GM12801 (cell line): ENCODE results near the gene KIF6.

Experiments used
- TF ChIP-seq, protein P1 (sequence below): IDR thresholded peaks from one replicate; pipeline ENCODE4 v1.5.1; 2011; ENCODE audit warnings: control low read depth; ENCODE audit not compliant: insufficient read length; ENCODE audit errors: extremely low read depth

KIF6 gene

DNA sequence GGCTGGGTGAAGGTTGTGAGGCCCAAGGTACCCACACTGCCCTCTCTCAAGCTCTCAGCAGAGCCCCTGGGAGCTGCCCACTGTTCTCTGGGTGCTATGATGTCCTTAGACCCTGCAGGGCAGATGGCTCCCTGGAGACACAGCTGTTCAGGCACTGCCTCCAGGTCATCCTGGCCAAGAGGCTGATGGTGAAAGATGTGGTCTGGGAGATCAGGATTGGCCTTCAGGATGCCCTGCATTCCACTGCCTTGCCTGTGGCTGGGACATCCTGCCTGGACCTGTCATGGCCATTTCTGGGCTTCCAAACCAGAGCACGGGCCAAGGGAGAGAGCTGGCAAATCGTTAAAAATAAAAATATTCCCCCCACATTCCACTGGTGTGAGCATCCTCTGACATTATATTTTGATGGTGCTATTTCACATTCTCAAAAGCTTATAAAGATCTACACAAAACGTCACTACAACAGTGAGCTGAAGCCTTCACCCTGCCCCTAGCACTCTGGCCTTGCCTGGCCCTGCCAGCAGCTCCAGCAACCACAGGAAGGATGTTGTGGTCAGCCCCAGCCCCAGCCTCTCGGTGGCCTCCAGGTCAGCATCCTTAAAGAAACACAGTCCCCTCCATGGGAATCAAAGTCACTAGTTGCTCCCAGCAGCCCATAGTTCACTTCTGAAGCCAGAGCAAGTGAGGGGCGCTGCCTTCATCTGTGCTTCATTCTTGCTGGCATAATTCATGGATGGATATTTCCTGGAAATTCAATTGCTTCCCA is 389.2 kb downstream of the KIF6 start:
- TF ChIP-seq, protein P1, sequence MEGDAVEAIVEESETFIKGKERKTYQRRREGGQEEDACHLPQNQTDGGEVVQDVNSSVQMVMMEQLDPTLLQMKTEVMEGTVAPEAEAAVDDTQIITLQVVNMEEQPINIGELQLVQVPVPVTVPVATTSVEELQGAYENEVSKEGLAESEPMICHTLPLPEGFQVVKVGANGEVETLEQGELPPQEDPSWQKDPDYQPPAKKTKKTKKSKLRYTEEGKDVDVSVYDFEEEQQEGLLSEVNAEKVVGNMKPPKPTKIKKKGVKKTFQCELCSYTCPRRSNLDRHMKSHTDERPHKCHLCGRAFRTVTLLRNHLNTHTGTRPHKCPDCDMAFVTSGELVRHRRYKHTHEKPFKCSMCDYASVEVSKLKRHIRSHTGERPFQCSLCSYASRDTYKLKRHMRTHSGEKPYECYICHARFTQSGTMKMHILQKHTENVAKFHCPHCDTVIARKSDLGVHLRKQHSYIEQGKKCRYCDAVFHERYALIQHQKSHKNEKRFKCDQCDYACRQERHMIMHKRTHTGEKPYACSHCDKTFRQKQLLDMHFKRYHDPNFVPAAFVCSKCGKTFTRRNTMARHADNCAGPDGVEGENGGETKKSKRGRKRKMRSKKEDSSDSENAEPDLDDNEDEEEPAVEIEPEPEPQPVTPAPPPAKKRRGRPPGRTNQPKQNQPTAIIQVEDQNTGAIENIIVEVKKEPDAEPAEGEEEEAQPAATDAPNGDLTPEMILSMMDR = no peak

DNA sequence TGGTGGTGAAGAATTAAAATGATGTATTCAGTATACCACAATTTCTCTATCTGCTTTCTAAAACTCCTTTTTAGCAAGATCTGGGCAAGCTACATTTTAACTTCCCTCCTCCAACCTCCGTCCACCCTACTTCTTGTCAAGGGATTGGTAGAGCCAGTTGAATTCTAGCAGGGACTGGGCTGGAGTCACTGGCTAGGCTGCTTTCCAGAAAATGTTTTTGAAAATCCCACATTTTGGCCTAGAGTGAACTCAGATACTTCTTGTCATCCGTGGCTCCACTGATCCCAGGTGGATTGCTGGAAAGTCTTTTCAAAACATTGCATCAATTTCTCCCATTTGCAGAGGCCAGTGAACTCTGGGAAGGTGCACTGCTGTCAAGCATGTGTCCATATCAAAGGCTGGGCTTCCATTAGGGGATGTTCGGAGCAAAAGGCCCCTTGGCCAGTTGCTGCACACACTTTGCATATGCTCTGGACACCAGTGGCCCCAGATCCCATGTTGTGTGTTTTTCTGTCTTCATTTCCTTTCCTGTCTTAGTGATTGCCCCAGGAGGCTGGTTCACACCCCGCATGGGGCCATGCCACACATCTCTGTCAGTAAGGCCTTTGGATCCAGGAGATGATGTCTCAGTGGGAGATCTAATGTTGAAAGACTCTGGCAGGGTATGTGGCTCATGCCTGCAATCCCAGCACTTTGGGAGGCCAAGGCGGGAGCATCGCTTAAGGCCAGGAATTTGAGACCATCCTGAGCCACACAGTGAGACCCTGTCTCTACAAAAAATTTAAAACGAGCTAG is 391.4 kb downstream of the KIF6 start:
- TF ChIP-seq, protein P1 = no peak

DNA sequence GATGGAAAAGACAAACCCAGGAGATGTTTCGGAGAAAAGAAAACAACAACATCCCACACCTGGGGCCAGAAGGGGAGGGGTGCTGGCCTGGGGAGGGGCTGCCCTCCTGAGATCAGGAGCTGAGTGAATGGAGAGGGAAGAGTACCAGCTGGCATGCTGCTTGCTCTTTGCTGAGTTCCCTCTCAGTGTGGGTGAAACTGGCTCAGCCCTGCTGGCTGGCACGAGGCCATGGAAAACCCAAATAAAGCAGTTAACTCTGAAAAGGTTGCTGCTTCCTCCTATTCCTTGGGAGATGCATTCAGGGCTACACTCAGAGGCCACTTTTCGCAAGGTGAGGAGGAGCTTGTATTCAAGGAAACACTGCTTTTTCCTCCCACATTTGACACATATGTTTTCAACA is 394.7 kb downstream of the KIF6 start:
- TF ChIP-seq, protein P1 = no peak

DNA sequence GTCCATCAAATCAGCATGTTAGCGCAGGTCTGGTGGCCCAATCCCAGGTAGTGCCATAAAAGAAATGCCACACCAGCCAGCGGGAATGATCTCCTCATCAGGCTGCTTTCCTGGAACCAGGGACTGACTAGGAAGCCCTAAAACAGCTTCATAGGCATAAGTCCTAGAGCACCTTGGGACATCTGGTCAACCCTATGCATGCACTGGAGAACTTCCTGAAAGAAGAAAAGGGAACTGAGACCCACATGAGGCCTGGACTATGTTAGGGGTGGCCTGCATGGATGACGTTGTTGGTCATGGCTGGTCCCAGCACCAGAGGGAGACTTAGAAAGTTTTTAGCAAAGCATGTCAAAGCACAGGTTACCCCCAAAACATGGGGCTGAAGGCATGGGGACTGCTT is 395.2 kb downstream of the KIF6 start:
- TF ChIP-seq, protein P1 = no peak

DNA sequence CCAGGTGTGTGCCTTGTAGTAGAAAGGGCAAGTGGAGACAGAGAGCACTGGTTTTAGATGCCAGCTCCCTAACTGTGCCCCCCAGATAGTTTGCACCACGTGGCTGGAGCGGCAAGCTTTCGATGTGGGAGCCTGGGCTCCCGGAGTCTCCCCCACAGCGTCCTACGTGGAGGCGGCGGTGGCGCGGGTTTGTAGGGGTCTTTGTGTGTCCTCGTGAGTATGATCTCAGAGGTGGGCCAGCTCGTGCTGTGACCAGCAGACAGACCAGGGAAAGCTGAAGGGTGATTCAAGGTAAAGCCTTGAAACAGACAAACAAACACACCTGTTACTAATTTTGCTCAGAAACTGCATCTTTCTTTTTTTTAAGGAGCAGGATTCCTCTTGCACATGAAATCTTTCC is 397.1 kb downstream of the KIF6 start:
- TF ChIP-seq, protein P1 = no peak

DNA sequence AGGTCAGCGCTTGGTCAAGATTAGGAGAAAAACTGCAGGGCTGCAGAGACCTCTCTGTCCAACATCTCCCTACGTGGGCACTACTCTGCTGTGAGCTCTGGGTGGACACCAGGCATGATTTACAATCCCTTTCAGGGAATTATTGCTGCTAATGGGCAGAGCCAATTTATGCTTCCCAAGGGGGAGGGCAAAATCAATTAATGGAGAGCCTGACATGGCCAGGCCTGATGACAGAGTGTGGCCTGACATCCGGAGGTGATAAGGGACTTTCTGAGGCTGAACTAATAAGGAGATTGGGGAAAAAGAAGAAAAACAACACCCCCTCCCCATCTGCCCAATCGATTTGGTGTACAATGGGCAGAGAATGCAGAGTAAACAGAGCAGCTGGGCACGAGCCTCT is 397.7 kb downstream of the KIF6 start:
- TF ChIP-seq, protein P1 = no peak

DNA sequence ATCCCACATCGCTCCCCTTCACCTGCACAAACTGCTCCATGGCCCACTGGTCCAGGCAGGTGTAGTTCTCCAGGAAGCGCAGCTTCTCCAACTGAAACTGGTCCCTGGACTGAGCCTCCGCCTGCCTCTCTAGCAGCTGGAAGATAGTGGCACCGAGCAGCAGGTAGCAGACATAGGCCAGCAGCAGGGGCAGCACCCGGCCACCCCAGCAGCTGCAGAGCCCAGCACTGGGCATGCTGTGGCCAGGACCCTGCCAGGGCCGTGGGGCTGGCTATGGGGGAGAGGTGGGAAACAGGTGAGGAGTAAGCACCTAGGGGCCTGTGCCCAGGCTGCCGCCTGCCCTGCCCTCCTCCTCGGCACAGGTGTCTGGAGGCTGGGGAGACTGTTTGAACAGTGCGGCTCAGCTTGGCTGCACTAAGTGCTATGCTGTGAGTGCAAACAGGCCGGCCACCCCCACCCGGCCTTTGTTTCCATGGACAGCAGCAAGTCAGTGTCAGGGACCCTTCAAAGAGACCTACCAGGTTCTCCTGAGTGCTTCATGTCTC is 402.8 kb downstream of the KIF6 start, which contains the start of gene KCNK16:
Gene KCNK16, minus strand, starts transcription at position 397 of the 545 bp plus-strand sequence. Its CDS starts 162 bp downstream, at position 235.
- TF ChIP-seq, protein P1 = no peak
